Smooth muscle cell (in vitro differentiated cells): ENCODE results near the gene LMOD2. TPM values are rescaled to one million over a fixed set of nuclear protein-coding genes. Genes with fewer than 3 reads are reported as not detected.

Source experiments
- DNase-seq: peaks from one replicate; lab custom pipeline; 2025; ENCODE audit not compliant: unreplicated experiment; lab: John Stamatoyannopoulos, UW
- H2AFZ ChIP-seq: fragments of 200-600 bp; sonication (generic); 2 replicates; pipeline ENCODE4 v1.6.0; 2016; ENCODE audit warnings: antibody characterized with exemption, low read depth, mild to moderate bottlenecking
- H3F3A ChIP-seq: fragments of 200-600 bp; sonication (generic); 2 replicates; pipeline ENCODE4 v1.6.0; 2017; ENCODE audit warnings: antibody characterized with exemption, low read depth
- H3K27ac ChIP-seq: fragments of 200-600 bp; sonication (generic); 2 replicates; pipeline ENCODE4 v1.5.1; 2016; ENCODE audit warnings: low read depth, mild to moderate bottlenecking
- H3K27me3 ChIP-seq: fragments of 200-600 bp; sonication (generic); 2 replicates; pipeline ENCODE4 v1.6.1; 2016; ENCODE audit warnings: low read depth, mild to moderate bottlenecking
- H3K36me3 ChIP-seq: fragments of 200-600 bp; sonication (generic); 2 replicates; pipeline ENCODE4 v1.5.1; 2016; ENCODE audit warnings: low read depth
- H3K4me1 ChIP-seq: fragments of 200-600 bp; sonication (generic); 2 replicates; pipeline ENCODE4 v1.5.1; 2016; ENCODE audit warnings: low read depth
- H3K4me2 ChIP-seq: fragments of 200-600 bp; sonication (generic); 2 replicates; pipeline ENCODE4 v1.6.0; 2016; ENCODE audit warnings: mild to moderate bottlenecking
- H3K4me3 ChIP-seq: fragments of 200-600 bp; sonication (generic); 2 replicates; pipeline ENCODE4 v1.5.1; 2016; ENCODE audit warnings: mild to moderate bottlenecking
- H3K79me2 ChIP-seq: fragments of 200-600 bp; sonication (generic); 2 replicates; pipeline ENCODE4 v1.6.0; 2016; ENCODE audit warnings: low read depth, mild to moderate bottlenecking
- H3K9ac ChIP-seq: fragments of 200-600 bp; sonication (generic); 2 replicates; pipeline ENCODE4 v1.6.0; 2016; ENCODE audit warnings: low read depth
- H3K9me3 ChIP-seq: fragments of 200-600 bp; sonication (generic); replicated peaks from 2 replicates; pipeline ENCODE4 v1.5.1; 2016; ENCODE audit warnings: low read depth
- H4K20me1 ChIP-seq: fragments of 200-600 bp; sonication (generic); 2 replicates; pipeline ENCODE4 v1.6.0; 2016; ENCODE audit warnings: low read depth
- CTCF ChIP-seq: fragments of 200-600 bp; sonication (generic); IDR thresholded peaks from 2 replicates; pipeline ENCODE4 v1.5.1; 2017; ENCODE audit warnings: borderline replicate concordance, mild to moderate bottlenecking, antibody characterized with exemption; ENCODE audit not compliant: insufficient read depth, poor library complexity, severe bottlenecking
- WGBS: methylation state at CpG from one replicate; pipeline ENCODE4 v1.1.7; 2016; ENCODE audit warnings: low lambda C conversion rate; 5-methylcytosine and 5-hydroxymethylcytosine counted together
- polyA plus RNA-seq: library from polyadenylated mRNA; unstranded; fragments of >200 nt; fragmentation: Nextera tagmentation; extraction: Ambion mirVana; gene quantifications from 2 replicates; pipeline ENCODE4 v1.2.1, GENCODE V29; 2016
- total RNA-seq: library from RNA; depleted of rRNA; stranded (reverse); fragments of >200 nt; gene quantifications from 2 replicates; pipeline ENCODE4 v1.2.3, GENCODE V29; 2014

The LMOD2 gene
- total RNA-seq (not detected in 2 replicates), polyA plus RNA-seq (0.10 TPM in 1 of 2 replicates, not detected in the other)

- TF ChIP-seq CTCF, result no peak
- no peak for DNase-seq
- Histone ChIP-seq H3K27ac (no peak within 1 kb of the TSS), H3K4me1 (no peaks in the 10 kb centered on the region), H3K4me3 (no peak within 1 kb of the TSS), H3K9ac (no peak within 1 kb of the TSS), H3K9me3 (no peaks in the 10 kb centered on the region), H3K79me2 (no peaks in the 10 kb centered on the region), H3K4me2 (no peak within 1 kb of the TSS), H3F3A (no peaks in the 10 kb centered on the region), H3K27me3 (no peaks in the 10 kb centered on the region), H3K36me3 (no peaks in the 10 kb centered on the region), H2AFZ (no peak within 1 kb of the TSS), H4K20me1 (no peaks in the 10 kb centered on the region)
- 87% methylated on average over 6 of the region's 6 CpGs for WGBS
Measured at GRCh38 chr7:123655614-123656013, at the start of gene LMOD2. Gene LMOD2 (plus strand): TSS chr7:123655866. CDS start chr7:123655964, 98 bp downstream.

GRCh38 chr7:123607423-123607975 lies 48.2 kb upstream of the LMOD2 start:
- H3K79me2 ChIP-seq, result no peaks in the 10 kb centered on the region
- H3K9ac ChIP-seq, result no peak overlapping the region
- WGBS, result 78% methylated on average over 4 of the region's 4 CpGs
- no peak overlapping the region for H3K27ac ChIP-seq
- H3K4me1 ChIP-seq, result no peaks in the 10 kb centered on the region
- H3K4me3 ChIP-seq, result no peak overlapping the region
- DNase-seq, result no peak
- H3K9me3 ChIP-seq, result no peaks in the 10 kb centered on the region
- no peak overlapping the region for H3K4me2 ChIP-seq
- no peaks in the 10 kb centered on the region for H3F3A ChIP-seq
- no peaks in the 10 kb centered on the region for H3K36me3 ChIP-seq
- no peak for TF ChIP-seq CTCF
- no peaks in the 10 kb centered on the region for H4K20me1 ChIP-seq
- H2AFZ ChIP-seq, result no peak overlapping the region
- H3K27me3 ChIP-seq, result no peaks in the 10 kb centered on the region

GRCh38 chr7:123608991-123609882 lies 46.4 kb upstream of the LMOD2 start:
- no peaks in the 10 kb centered on the region for H4K20me1 ChIP-seq
- no peaks in the 10 kb centered on the region for H3K27me3 ChIP-seq
- DNase-seq, result no peak
- no peak overlapping the region for H3K9ac ChIP-seq
- no peaks in the 10 kb centered on the region for H3F3A ChIP-seq
- no peaks in the 10 kb centered on the region for H3K36me3 ChIP-seq
- H3K79me2 ChIP-seq, result no peaks in the 10 kb centered on the region
- no peaks in the 10 kb centered on the region for H3K9me3 ChIP-seq
- H2AFZ ChIP-seq, result no peak overlapping the region
- no peak for TF ChIP-seq CTCF
- no peak overlapping the region for H3K27ac ChIP-seq
- no peaks in the 10 kb centered on the region for H3K4me1 ChIP-seq
- 84% methylated on average over 5 of the region's 5 CpGs for WGBS
- H3K4me2 ChIP-seq, result no peak overlapping the region
- H3K4me3 ChIP-seq, result no peak overlapping the region
